HCT116 (cell line): ENCODE results near the gene RPH3AL. TPM values are rescaled to one million over a fixed set of nuclear protein-coding genes. Genes with fewer than 3 reads are reported as not detected.

ENCODE experiments used
- ATAC-seq: fragments of 200-7000 bp; cut with Tn5 transposase; 2 replicates; pipeline ENCODE4 v1.9.1; 2020; ENCODE audit warnings: mild to moderate bottlenecking, moderate library complexity
- BruUV-seq: library from RNA; stranded (reverse); fragments of 400-500 nt; replicated peaks from 2 replicates; lab custom pipeline; 2021; lab: Mats Ljungman, UMichigan
- CTCF ChIA-PET: fragments of 300-600 bp; sonication (Branson Sonifier 250); formaldehyde crosslinking; loops from one replicate; lab custom pipeline; 2021; ENCODE audit warnings: antibody characterized with exemption; lab: Charles Lee
- POLR2A ChIA-PET: fragments of 300-600, 350-600 bp; sonication (Branson Sonifier 250); formaldehyde crosslinking; loops from one replicate; lab custom pipeline; 2021; ENCODE audit warnings: antibody characterized with exemption; lab: Charles Lee
- RAD21 ChIA-PET, 2 experiments: fragments of 300-600 bp; sonication (Branson Sonifier 250); formaldehyde crosslinking; loops; one replicate each; lab custom pipeline; 2023; ENCODE audit warnings: low total read pairs in 2 of 2; ENCODE audit not compliant: uncharacterized antibody in 2 of 2, unreplicated experiment in 2 of 2, low non-redundant PET in 1 of 2; lab: Charles Lee
- DNase-seq: peaks from one replicate; pipeline ENCODE4 v3.0.0-alpha.2; 2010; ENCODE audit warnings: low read depth, low spot score
- H2AFZ ChIP-seq: fragments of 200-600 bp; shearing (Covaris generic), sonication (generic); 2 replicates; pipeline ENCODE4 v1.6.1; 2017; ENCODE audit warnings: low read depth, mixed run types, mixed read lengths, antibody characterized with exemption, low read length; ENCODE audit not compliant: poor library complexity, severe bottlenecking
- H3K27ac ChIP-seq: 2 replicates; pipeline ENCODE4 v1.5.1; 2012; ENCODE audit warnings: low read depth, low read length
- H3K27me3 ChIP-seq: fragments of 200-600 bp; sonication (generic); 2 replicates; pipeline ENCODE4 v1.6.1; 2016; ENCODE audit warnings: mixed run types, low read length, mixed read lengths; ENCODE audit not compliant: insufficient read depth
- H3K36me3 ChIP-seq, 2 experiments: fragments of 200-500 bp in 1 of 2; fragments of 200-600 bp in 1 of 2; sonication (Bioruptor generic) in 1 of 2; sonication (generic) in 1 of 2; 2 replicates each; pipeline versions ENCODE4 v1.5.1 to v1.6.1; 2014 to 2016; ENCODE audit warnings: low read length in 2 of 2, inconsistent platforms in 1 of 2, mixed read lengths in 1 of 2, mixed run types in 1 of 2; ENCODE audit not compliant: insufficient read depth in 2 of 2, control insufficient read depth in 1 of 2
- H3K4me1 ChIP-seq, 2 experiments: fragments of 200-600 bp in 1 of 2; sonication (generic) in 1 of 2; 2 replicates each; pipeline versions ENCODE4 v1.5.1 to v1.6.1; 2012 to 2017; ENCODE audit warnings: low read length in 2 of 2, inconsistent platforms in 1 of 2, mild to moderate bottlenecking in 1 of 2, mixed read lengths in 1 of 2, mixed run types in 1 of 2, moderate library complexity in 1 of 2; ENCODE audit not compliant: insufficient read depth in 2 of 2, control insufficient read depth in 1 of 2
- H3K4me2 ChIP-seq: fragments of 200-600 bp; sonication (generic); 2 replicates; pipeline ENCODE4 v1.6.1; 2017; ENCODE audit warnings: mixed run types, low read length, mixed read lengths
- H3K4me3 ChIP-seq, 2 experiments: fragments of 200-600 bp in 1 of 2; sonication (generic) in 1 of 2; replicated peaks in 1 of 2; 2 replicates each; pipeline ENCODE4 v1.5.1; 2011 to 2016; ENCODE audit warnings: low read length in 2 of 2, control low read depth in 1 of 2, low read depth in 1 of 2, mild to moderate bottlenecking in 1 of 2, mixed read lengths in 1 of 2, mixed run types in 1 of 2
- H3K79me2 ChIP-seq: fragments of 200-600 bp; sonication (generic); 2 replicates; pipeline ENCODE4 v1.6.1; 2017; ENCODE audit warnings: mild to moderate bottlenecking, mixed run types, low read length, moderate library complexity, mixed read lengths; ENCODE audit not compliant: insufficient read depth
- H3K9ac ChIP-seq: fragments of 200-600 bp; sonication (generic); 2 replicates; pipeline ENCODE4 v1.6.1; 2016; ENCODE audit warnings: low read length, mixed read lengths
- H3K9me2 ChIP-seq: fragments of 200-600 bp; sonication (generic), shearing (Covaris generic); 2 replicates; pipeline ENCODE4 v1.6.1; 2017; ENCODE audit warnings: mixed run types, mild to moderate bottlenecking, moderate library complexity; ENCODE audit not compliant: insufficient read depth
- H3K9me3 ChIP-seq, 2 experiments: fragments of 200-500 bp in 1 of 2; fragments of 200-600 bp in 1 of 2; sonication (Bioruptor generic) in 1 of 2; sonication (generic) in 1 of 2; 2 replicates each; pipeline ENCODE4 v1.6.1; 2014 to 2017; ENCODE audit warnings: low read length in 2 of 2, mixed read lengths in 2 of 2, inconsistent platforms in 1 of 2, low read depth in 1 of 2, mild to moderate bottlenecking in 1 of 2, mixed run types in 1 of 2, moderate library complexity in 1 of 2; ENCODE audit not compliant: control insufficient read depth in 1 of 2, insufficient read depth in 1 of 2
- H4K20me1 ChIP-seq: fragments of 200-600 bp; sonication (generic), shearing (Covaris generic); 2 replicates; pipeline ENCODE4 v1.6.1; 2017; ENCODE audit warnings: mixed run types, mild to moderate bottlenecking, moderate library complexity; ENCODE audit not compliant: insufficient read depth
- CBX3 ChIP-seq: IDR thresholded peaks from 2 replicates; pipeline ENCODE4 v1.6.1; 2012; ENCODE audit warnings: low read depth
- CEBPB ChIP-seq: IDR thresholded peaks from 2 replicates; pipeline ENCODE4 v1.6.1; 2012; ENCODE audit warnings: low read depth
- FOSL1 ChIP-seq: IDR thresholded peaks from 2 replicates; pipeline ENCODE4 v1.6.1; 2012; ENCODE audit warnings: low read depth
- JUND ChIP-seq: IDR thresholded peaks from 2 replicates; pipeline ENCODE4 v1.6.1; 2012
- POLR2A ChIP-seq: IDR thresholded peaks from 2 replicates; pipeline ENCODE4 v1.7.0; 2011; ENCODE audit warnings: borderline replicate concordance; ENCODE audit not compliant: insufficient read depth, insufficient read length; ENCODE audit errors: extremely low read depth
- POLR2AphosphoS5 ChIP-seq: IDR thresholded peaks from 2 replicates; pipeline ENCODE4 v1.6.1; 2011; ENCODE audit warnings: mild to moderate bottlenecking, low read depth, low read length, moderate library complexity
- SIN3A ChIP-seq: IDR thresholded peaks from 2 replicates; pipeline ENCODE4 v1.6.1; 2012; ENCODE audit warnings: low read depth
- SP1 ChIP-seq: IDR thresholded peaks from 2 replicates; pipeline ENCODE4 v1.6.1; 2012; ENCODE audit warnings: low read depth
- SRF ChIP-seq: IDR thresholded peaks from 2 replicates; pipeline ENCODE4 v1.6.1; 2012; ENCODE audit warnings: low read depth
- ZFX ChIP-seq: fragments of 450-650 bp; IDR thresholded peaks from 2 replicates; pipeline ENCODE4 v1.6.1; 2017
- intact Hi-C: fragments of 100-400 bp; cut with micrococcal nuclease; formaldehyde crosslinking; loops from 2 replicates; pipeline ENCODE4 v1.10.0; 2022
- total RNA-seq: library from RNA; stranded (reverse); gene quantifications from one replicate; pipeline ENCODE4 v1.2.1, GENCODE V29; 2021; ENCODE audit not compliant: unreplicated experiment
- TF ChIP-seq, protein P1 (sequence below): IDR thresholded peaks from 2 replicates; pipeline ENCODE4 v1.6.1; 2012; ENCODE audit warnings: low read depth
- TF ChIP-seq, protein P2 (sequence below): IDR thresholded peaks from 2 replicates; pipeline ENCODE4 v1.6.1; 2012
- TF ChIP-seq, protein P3 (sequence below): IDR thresholded peaks from 2 replicates; pipeline ENCODE4 v1.6.1; 2012
- TF ChIP-seq, protein P4 (sequence below), 3 experiments: fragments of 200-600 bp in 1 of 3; sonication (generic) in 1 of 3; IDR thresholded peaks in 2 of 3; conservative IDR thresholded peaks in 1 of 3; 2 replicates each; pipeline ENCODE4 v1.5.1; 2012 to 2017; ENCODE audit warnings: low read depth in 2 of 3, low read length in 2 of 3, antibody characterized with exemption in 1 of 3, borderline replicate concordance in 1 of 3, control low read depth in 1 of 3, mild to moderate bottlenecking in 1 of 3, mixed read lengths in 1 of 3, mixed run types in 1 of 3, moderate library complexity in 1 of 3; ENCODE audit not compliant: insufficient read depth in 1 of 3

RPH3AL gene
- total RNA-seq, 1 experiment from 2014 or later = 17.0 TPM

DNA sequence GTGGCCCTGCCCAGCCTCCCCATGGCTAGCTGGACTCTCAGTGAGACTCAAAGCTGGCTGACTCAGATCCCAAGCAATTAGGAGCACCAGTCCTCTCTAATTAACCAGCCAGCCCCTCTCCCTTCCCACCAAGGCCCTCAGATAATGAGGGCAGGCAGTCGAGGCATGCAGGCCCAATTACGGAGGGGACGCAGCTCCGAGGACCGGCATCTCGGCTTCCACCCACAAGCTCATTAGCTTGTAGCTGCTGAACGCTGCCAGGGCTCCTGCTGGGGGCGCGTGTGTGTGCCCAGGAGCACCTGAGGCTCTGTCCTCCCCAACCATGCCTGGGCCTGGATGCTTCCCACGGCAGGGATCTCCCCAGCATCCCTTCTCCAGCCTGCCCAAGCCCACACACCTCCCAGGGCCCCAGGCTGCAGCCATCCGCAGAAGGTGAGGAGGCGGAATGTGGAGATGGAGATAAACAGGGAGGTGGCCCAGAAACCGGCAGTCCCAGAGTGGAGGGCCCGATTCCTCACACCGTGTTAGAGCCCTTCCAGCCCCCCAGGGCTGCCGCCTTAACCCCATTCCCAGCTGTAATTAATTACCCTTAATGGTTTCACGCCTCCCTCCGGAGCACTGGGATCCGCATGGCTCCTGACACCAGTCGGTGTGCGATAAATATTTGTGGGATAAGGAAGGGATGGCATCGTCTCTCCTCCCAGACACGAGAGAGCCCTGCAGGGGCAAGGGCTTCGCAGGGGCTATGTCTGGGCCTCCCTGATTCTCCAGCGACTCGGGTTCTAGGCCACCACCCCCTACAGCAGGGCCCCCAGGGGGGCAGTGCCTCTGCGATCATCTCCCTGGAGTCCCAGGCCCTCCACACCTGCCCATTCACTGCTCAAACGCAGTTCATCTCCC is 42.2 kb downstream of the RPH3AL start:
- no peaks in the 10 kb centered on the region for H3K27me3 ChIP-seq
- H3K79me2 ChIP-seq = no peaks in the 10 kb centered on the region
- no peaks in the 10 kb centered on the region for H3K9me2 ChIP-seq
- peaks cover 0 to 4% of the 10 kb centered on the region in 2 experiments; a peak in 1 of 4 replicates for H3K9me3 ChIP-seq
- ATAC-seq (no peak), DNase-seq (no peak)
- no TSS peak for BruUV-seq
- H3K4me1 ChIP-seq = no peaks in the 10 kb centered on the region
- no peak overlapping the region for H3K4me2 ChIP-seq
- ChIA-PET POLR2A (no interaction called here), CTCF (no interaction called here), RAD21 (no interaction called here)
- no peaks in the 10 kb centered on the region for H4K20me1 ChIP-seq
- no peak overlapping the region for H3K4me3 ChIP-seq
- intact Hi-C loops = no loop called here
- H3K36me3 ChIP-seq = no peaks in the 10 kb centered on the region
- H3K27ac ChIP-seq = no peak overlapping the region
- no peak overlapping the region for H2AFZ ChIP-seq
- no peak overlapping the region for H3K9ac ChIP-seq
- TF ChIP-seq SIN3A (no peak), SRF (no peak), POLR2AphosphoS5 (no peak), CEBPB (no peak), CBX3 (no peak), FOSL1 (no peak), ZFX (no peak), SP1 (no peak), JUND (no peak), POLR2A (no peak)
- TF ChIP-seq, protein P1, sequence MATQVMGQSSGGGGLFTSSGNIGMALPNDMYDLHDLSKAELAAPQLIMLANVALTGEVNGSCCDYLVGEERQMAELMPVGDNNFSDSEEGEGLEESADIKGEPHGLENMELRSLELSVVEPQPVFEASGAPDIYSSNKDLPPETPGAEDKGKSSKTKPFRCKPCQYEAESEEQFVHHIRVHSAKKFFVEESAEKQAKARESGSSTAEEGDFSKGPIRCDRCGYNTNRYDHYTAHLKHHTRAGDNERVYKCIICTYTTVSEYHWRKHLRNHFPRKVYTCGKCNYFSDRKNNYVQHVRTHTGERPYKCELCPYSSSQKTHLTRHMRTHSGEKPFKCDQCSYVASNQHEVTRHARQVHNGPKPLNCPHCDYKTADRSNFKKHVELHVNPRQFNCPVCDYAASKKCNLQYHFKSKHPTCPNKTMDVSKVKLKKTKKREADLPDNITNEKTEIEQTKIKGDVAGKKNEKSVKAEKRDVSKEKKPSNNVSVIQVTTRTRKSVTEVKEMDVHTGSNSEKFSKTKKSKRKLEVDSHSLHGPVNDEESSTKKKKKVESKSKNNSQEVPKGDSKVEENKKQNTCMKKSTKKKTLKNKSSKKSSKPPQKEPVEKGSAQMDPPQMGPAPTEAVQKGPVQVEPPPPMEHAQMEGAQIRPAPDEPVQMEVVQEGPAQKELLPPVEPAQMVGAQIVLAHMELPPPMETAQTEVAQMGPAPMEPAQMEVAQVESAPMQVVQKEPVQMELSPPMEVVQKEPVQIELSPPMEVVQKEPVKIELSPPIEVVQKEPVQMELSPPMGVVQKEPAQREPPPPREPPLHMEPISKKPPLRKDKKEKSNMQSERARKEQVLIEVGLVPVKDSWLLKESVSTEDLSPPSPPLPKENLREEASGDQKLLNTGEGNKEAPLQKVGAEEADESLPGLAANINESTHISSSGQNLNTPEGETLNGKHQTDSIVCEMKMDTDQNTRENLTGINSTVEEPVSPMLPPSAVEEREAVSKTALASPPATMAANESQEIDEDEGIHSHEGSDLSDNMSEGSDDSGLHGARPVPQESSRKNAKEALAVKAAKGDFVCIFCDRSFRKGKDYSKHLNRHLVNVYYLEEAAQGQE = no peak
- TF ChIP-seq, protein P2, sequence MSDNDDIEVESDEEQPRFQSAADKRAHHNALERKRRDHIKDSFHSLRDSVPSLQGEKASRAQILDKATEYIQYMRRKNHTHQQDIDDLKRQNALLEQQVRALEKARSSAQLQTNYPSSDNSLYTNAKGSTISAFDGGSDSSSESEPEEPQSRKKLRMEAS = no peak
- TF ChIP-seq, protein P3, sequence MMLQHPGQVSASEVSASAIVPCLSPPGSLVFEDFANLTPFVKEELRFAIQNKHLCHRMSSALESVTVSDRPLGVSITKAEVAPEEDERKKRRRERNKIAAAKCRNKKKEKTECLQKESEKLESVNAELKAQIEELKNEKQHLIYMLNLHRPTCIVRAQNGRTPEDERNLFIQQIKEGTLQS = no peak
- TF ChIP-seq, protein P4, sequence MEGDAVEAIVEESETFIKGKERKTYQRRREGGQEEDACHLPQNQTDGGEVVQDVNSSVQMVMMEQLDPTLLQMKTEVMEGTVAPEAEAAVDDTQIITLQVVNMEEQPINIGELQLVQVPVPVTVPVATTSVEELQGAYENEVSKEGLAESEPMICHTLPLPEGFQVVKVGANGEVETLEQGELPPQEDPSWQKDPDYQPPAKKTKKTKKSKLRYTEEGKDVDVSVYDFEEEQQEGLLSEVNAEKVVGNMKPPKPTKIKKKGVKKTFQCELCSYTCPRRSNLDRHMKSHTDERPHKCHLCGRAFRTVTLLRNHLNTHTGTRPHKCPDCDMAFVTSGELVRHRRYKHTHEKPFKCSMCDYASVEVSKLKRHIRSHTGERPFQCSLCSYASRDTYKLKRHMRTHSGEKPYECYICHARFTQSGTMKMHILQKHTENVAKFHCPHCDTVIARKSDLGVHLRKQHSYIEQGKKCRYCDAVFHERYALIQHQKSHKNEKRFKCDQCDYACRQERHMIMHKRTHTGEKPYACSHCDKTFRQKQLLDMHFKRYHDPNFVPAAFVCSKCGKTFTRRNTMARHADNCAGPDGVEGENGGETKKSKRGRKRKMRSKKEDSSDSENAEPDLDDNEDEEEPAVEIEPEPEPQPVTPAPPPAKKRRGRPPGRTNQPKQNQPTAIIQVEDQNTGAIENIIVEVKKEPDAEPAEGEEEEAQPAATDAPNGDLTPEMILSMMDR (IDR thresholded peaks at IDR 0.05 in 2 of 3, conservative IDR thresholded peaks at IDR 0.05 in 1 of 3; ENCODE audit: borderline replicate concordance in 1 of 3, insufficient read depth in 1 of 3, low read depth in 2 of 3, low read length in 2 of 3) = no peak
